Heart left ventricle (tissue), 16 donors: ENCODE data around the gene CD81. TPM values are rescaled to one million over a fixed set of nuclear protein-coding genes. Genes with fewer than 3 reads are reported as not detected.

ENCODE experiments used
- ATAC-seq, 4 donors: fragments of 200-7000 bp; cut with Tn5 transposase; one replicate each; pipeline ENCODE4 v1.9.1; 2020 to 2022; ENCODE audit warnings: moderate library complexity in 4 of 4, mild to moderate bottlenecking in 3 of 4, moderate number of reproducible peaks in 1 of 4
- DNase-seq, 5 donors: peaks; one replicate each; pipeline ENCODE4 v3.0.0-alpha.2; 2020
- H3K27ac ChIP-seq, 12 donors: fragments of 200-600 bp; sonication (generic) in 4 of 12; one replicate each; pipeline versions ENCODE4 v1.5.0 to v1.8.0; 2016 to 2022; ENCODE audit warnings: mild to moderate bottlenecking in 2 of 12
- H3K27me3 ChIP-seq, 9 donors: fragments of 200-600 bp; sonication (generic) in 2 of 9; one replicate each; pipeline versions ENCODE4 v1.5.1 to v1.8.0; 2016 to 2022; ENCODE audit warnings: mild to moderate bottlenecking in 3 of 9
- H3K36me3 ChIP-seq, 9 donors: fragments of 200-600 bp; sonication (generic) in 2 of 9; one replicate each; pipeline versions ENCODE4 v1.5.0 to v1.8.0; 2018 to 2022; ENCODE audit warnings: mild to moderate bottlenecking in 2 of 9
- H3K4me1 ChIP-seq, 12 donors: fragments of 200-600 bp; sonication (generic) in 4 of 12; one replicate each; pipeline versions ENCODE4 v1.5.0 to v1.8.0; 2016 to 2022; ENCODE audit warnings: mild to moderate bottlenecking in 3 of 12
- H3K4me3 ChIP-seq, 12 donors: fragments of 200-600 bp; sonication (generic) in 4 of 12; one replicate each; pipeline versions ENCODE4 v1.5.0 to v1.8.0; 2017 to 2022; ENCODE audit warnings: mild to moderate bottlenecking in 9 of 12, moderate library complexity in 4 of 12
- H3K9me3 ChIP-seq, 12 donors: fragments of 200-600 bp; sonication (generic) in 4 of 12; one replicate each; pipeline versions ENCODE4 v1.5.0 to v1.8.0; 2016 to 2022; ENCODE audit warnings: mild to moderate bottlenecking in 1 of 12
- POLR2A ChIP-seq, 2 donors: fragments of 450-650 bp; IDR thresholded peaks; one replicate each; pipeline ENCODE4 v1.6.1; 2017; ENCODE audit warnings: antibody characterized with exemption in 2 of 2, mild to moderate bottlenecking in 2 of 2, moderate library complexity in 2 of 2
- WGBS, 4 donors: extraction: QIAGEN DNeasy Blood & Tissue Kit in 2 of 4; methylation state at CpG; one replicate each; pipeline versions ENCODE4 v1.1.5 to v1.1.7; 2013 to 2018; 5-methylcytosine and 5-hydroxymethylcytosine counted together
- intact Hi-C, 10 donors: fragments of 100-400 bp; cut with DNase I; formaldehyde crosslinking; loops; one replicate each; pipeline versions ENCODE4 v1.11.1 to v1.14.2; 2022
- polyA plus RNA-seq, 2 donors: library from polyadenylated mRNA; stranded (reverse); fragments of 200-250 nt; gene quantifications; one replicate each; pipeline ENCODE4 v1.2.3, GENCODE V29; 2013
- total RNA-seq, 9 donors: library from RNA; depleted of rRNA in 2 of 9; stranded (reverse); fragments of >200 nt in 2 of 9; fragmentation: NEBNext Ultra II Directional in 3 of 9; extraction: Animal tissue kit (Norgen Biotek cat#: 25700) in 3 of 9; gene quantifications; one replicate each; pipeline versions ENCODE4 v1.1.0 to v1.2.4, GENCODE V29; 2016 to 2023
- TF ChIP-seq, protein P1 (sequence below), 12 donors: fragments of 200-600 bp; sonication (generic) in 4 of 12; IDR thresholded peaks; one replicate each; pipeline versions ENCODE4 v1.5.0 to v1.8.0; 2018 to 2022; ENCODE audit warnings: antibody characterized with exemption in 12 of 12, mild to moderate bottlenecking in 5 of 12
- donor health status: ischemic (EF 13 %, LVEDD 7.1; RV severe dilation, severe dysfunction).
- donor health status: healthy with polysubstance abuse.
- donor health status: DM: no; HTN: yes; CAD: no.
- donor health status: DM: no; HTN: no; CAD: no.
- donor health status: ischemic (EF 25% LVEDD 6.9; RV normal size, moderate dysfunction).
- donor health status: ischemic (EF 25% LVEDD 5.7; RV mildly dilated, moderate dysfunction).
- donor health status: healthy.
- donor health status: DM: yes; HTN: yes; CAD: no.
- donor health status: ischemic (EF 35%, LVEDD 5.7; RV mildly dilated, moderate dysfunction).
- donor health status: nonischemic (EF 11% LVEDD 7.7; RV severe dilation, severe dysfunction).
- donor health status: DM: yes; HTN: yes; CAD: no.
- donor health status: PGD.
- donor health status: ischemic (EF 29% LVEDD 5.4; RV normal size, mild dysfunction).
- donor health status: nonischemic (EF 23%, LVEDD 6.1; RV moderate dilation, normal function).

The CD81 gene
- total and polyA plus RNA-seq, 11 donors = 277 to 994 (median 518) TPM

DNA sequence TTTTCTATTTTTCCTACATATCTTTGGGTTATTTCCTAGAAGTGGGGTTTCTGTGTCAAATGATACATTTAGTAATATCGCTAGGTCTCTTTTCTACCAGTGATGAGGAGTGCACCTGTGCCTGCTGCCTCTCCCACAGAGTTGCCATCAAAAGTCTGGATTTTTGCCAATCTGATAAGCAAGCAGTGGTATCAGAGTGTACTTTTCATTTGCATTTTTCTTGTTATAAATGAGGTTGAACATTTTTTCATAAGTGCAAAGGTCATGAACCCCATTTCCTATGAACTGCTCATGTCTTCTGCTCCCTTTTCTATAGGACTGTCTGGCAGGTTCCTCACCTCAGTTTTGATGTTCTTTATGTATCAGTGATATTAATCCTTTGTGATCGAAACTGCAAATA lies 65.5 kb downstream of the CD81 start:
- intact Hi-C loops = loop anchor here in 1 of 10 donors (5.0 kb wide), 1 partner anchor 85 kb away; no protein-coding TSS in a partner anchor
- H3K27me3 ChIP-seq = peaks cover 0 to 9% (median 0%) of the 10 kb centered on the region in 9 donors
- H3K36me3 ChIP-seq = no peaks in the 10 kb centered on the region
- ATAC-seq (no peak), DNase-seq (no peak)
- no peak overlapping the region for H3K27ac ChIP-seq
- H3K4me3 ChIP-seq = no peak overlapping the region
- H3K4me1 ChIP-seq = peaks cover 2 to 32% (median 23%) of the 10 kb centered on the region in 12 donors
- WGBS, 4 donors = 89 to 97% (median 93%) methylated on average over 2 of the region's 2 CpGs
- TF ChIP-seq POLR2A (IDR thresholded peaks at IDR 0.05) = no peak
- TF ChIP-seq, protein P1, sequence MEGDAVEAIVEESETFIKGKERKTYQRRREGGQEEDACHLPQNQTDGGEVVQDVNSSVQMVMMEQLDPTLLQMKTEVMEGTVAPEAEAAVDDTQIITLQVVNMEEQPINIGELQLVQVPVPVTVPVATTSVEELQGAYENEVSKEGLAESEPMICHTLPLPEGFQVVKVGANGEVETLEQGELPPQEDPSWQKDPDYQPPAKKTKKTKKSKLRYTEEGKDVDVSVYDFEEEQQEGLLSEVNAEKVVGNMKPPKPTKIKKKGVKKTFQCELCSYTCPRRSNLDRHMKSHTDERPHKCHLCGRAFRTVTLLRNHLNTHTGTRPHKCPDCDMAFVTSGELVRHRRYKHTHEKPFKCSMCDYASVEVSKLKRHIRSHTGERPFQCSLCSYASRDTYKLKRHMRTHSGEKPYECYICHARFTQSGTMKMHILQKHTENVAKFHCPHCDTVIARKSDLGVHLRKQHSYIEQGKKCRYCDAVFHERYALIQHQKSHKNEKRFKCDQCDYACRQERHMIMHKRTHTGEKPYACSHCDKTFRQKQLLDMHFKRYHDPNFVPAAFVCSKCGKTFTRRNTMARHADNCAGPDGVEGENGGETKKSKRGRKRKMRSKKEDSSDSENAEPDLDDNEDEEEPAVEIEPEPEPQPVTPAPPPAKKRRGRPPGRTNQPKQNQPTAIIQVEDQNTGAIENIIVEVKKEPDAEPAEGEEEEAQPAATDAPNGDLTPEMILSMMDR (IDR thresholded peaks at IDR 0.05) = no peak
- peaks cover 0 to 10% (median 0%) of the 10 kb centered on the region in 12 donors for H3K9me3 ChIP-seq

DNA sequence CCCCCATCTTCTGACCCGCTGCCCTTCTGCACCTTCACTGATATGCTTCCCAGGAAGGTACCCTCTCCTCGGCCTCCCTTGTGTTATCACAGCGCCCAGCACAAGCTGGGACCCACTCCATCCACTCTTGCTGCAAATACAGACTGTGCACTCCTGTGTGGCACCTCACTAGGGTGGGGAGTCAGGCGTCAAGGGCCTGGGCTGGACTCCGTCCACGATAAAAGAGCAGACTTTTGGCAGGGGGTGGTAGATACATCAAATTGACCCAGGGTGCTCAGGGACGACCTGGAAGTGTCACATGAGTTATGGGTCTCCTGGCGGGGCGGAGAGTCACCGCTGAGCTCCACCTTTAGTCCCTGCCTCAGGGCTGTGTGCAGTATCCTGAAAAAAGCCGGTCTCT lies 66.3 kb downstream of the CD81 start:
- TF ChIP-seq POLR2A (IDR thresholded peaks at IDR 0.05) = no peak
- TF ChIP-seq, protein P1 (IDR thresholded peaks at IDR 0.05) = no peak
- peaks cover 0 to 9% (median 0%) of the 10 kb centered on the region in 9 donors for H3K27me3 ChIP-seq
- no peak overlapping the region for H3K4me3 ChIP-seq
- peaks cover 0 to 10% (median 0%) of the 10 kb centered on the region in 12 donors for H3K9me3 ChIP-seq
- peaks cover 5 to 40% (median 28%) of the 10 kb centered on the region in 12 donors for H3K4me1 ChIP-seq
- WGBS, 4 donors = 54 to 75% (median 66%) methylated on average over 6 to 11 of the region's 11 CpGs
- ATAC-seq (no peak), DNase-seq (peak in 2 of 5 donors; percentile 23 to 53)
- no peaks in the 10 kb centered on the region for H3K36me3 ChIP-seq
- no peak overlapping the region for H3K27ac ChIP-seq
- intact Hi-C loops = loop anchor here in 1 of 10 donors (5.0 kb wide), 1 partner anchor 84 kb away; no protein-coding TSS in a partner anchor

DNA sequence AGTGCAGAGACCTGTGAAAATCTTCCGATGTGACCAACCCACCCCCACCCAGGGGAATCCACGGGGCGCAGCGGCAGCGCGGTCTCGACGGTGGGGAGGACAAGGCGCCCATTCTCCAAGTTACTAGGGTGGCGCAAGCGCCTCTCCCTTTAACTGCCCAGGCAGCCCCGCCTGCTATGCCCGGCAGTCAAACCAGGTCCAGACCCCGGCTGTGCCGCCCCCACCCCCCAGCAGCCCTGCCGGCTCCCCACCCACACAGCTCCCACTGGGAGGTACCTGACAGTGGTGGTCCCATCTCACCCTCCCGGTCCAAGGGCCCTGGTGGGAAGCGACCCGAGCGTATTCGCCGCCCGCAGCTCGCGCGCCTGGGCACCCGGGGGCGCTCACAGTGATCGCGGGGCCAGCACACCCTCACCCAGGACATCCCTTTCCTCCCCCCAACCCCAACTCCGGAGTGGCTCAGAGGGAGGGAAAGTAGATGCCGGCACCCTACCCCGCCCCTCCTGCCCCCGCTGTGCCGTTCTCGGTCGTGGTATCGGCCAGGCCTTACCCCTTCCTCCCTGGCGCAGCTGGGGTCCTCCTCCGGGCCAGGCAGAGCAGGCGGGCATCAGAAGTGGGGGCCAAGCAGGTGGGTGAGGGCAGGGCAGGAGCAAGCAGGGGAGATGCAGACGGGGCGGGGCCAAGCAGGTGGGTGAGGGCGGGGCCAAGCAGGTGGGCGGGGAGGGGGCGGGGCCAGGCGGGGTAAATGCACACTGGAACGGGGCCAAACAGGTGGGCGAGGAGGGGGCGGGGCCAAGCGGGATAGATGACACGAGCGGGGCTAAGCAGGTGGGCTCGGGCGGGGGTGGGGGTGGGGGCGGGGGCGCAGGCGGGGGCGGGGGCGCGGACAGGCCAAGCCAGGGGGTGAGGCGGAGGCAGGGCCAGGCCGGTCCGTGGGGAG lies 67.0 kb downstream of the CD81 start, which contains the start of gene TRPM5:
Gene TRPM5, minus strand, starts transcription at position 634 of the 940 bp plus-strand sequence. CDS start 21,478 bp downstream, outside the sequence.
- intact Hi-C loops = loop anchor here in 1 of 10 donors (5.0 kb wide), 1 partner anchor 83 kb away; no protein-coding TSS in a partner anchor
- Histone ChIP-seq H3K4me1 (peaks cover 5 to 48% (median 33%) of the 10 kb centered on the region in 12 donors), H3K27ac (peak within 1 kb of the TSS in 9 of 12 donors; percentile 15 to 69 (median 49)), H3K9me3 (peaks cover 0 to 10% (median 0%) of the 10 kb centered on the region in 12 donors), H3K27me3 (peaks cover 0 to 9% (median 0%) of the 10 kb centered on the region in 9 donors), H3K36me3 (no peaks in the 10 kb centered on the region), H3K4me3 (peak within 1 kb of the TSS; percentile 11 to 68 (median 53))
- peak in 3 of 5 donors; percentile 30 to 72 (median 43) for DNase-seq
- ATAC-seq = peak in 2 of 4 donors; percentile 3 to 7
- TF ChIP-seq, protein P1 (IDR thresholded peaks at IDR 0.05) = no peak
- TF ChIP-seq POLR2A (IDR thresholded peaks at IDR 0.05) = no peak
- 6 to 16% (median 8%) methylated on average over 24 to 64 of the region's 64 CpGs for WGBS, 4 donors
